SK-N-SH (cell line): ENCODE results near the gene DNAL4.

Source experiments
- CHD2 ChIP-seq: fragments of 150-350 bp; IDR thresholded peaks from 2 replicates; pipeline ENCODE4 v1.6.1; 2018; ENCODE audit warnings: low read length; ENCODE audit not compliant: partially characterized antibody
- ELF1 ChIP-seq: IDR thresholded peaks from 2 replicates; pipeline ENCODE4 v1.4.0; 2012
- FOXJ3 ChIP-seq: sonication (generic); formaldehyde crosslinking; IDR thresholded peaks from 2 replicates; pipeline ENCODE4 v1.5.1; 2020; ENCODE audit warnings: mild to moderate bottlenecking, missing genetic modification reagents
- JUND ChIP-seq: IDR thresholded peaks from 2 replicates; pipeline ENCODE4 v1.4.0; 2012
- MAX ChIP-seq: IDR thresholded peaks from 2 replicates; pipeline ENCODE4 v1.4.0; 2012; ENCODE audit warnings: low read depth
- POLR2AphosphoS5 ChIP-seq: IDR thresholded peaks from 2 replicates; pipeline ENCODE4 v1.6.1; 2012; ENCODE audit warnings: low read depth, low read length
- RAD21 ChIP-seq: IDR thresholded peaks from 2 replicates; pipeline ENCODE4 v1.6.1; 2012; ENCODE audit warnings: mild to moderate bottlenecking, low read length
- SIN3A ChIP-seq: IDR thresholded peaks from 2 replicates; pipeline ENCODE4 v1.6.1; 2012; ENCODE audit warnings: low read depth, mild to moderate bottlenecking, low read length, moderate library complexity, borderline replicate concordance
- TAF1 ChIP-seq: IDR thresholded peaks from 2 replicates; pipeline ENCODE4 v1.6.1; 2012; ENCODE audit warnings: low read depth, mild to moderate bottlenecking, low read length, moderate library complexity, borderline replicate concordance
- YY1 ChIP-seq: IDR thresholded peaks from 2 replicates; pipeline ENCODE4 v1.4.0; 2012; ENCODE audit warnings: low read depth, mild to moderate bottlenecking
- TF ChIP-seq, protein P1 (sequence below): fragments of 200-600 bp; sonication (generic); IDR thresholded peaks from 2 replicates; pipeline ENCODE4 v1.6.1; 2017; ENCODE audit warnings: antibody characterized with exemption, mild to moderate bottlenecking, moderate library complexity
- TF ChIP-seq, protein P2 (sequence below): IDR thresholded peaks from 2 replicates; pipeline ENCODE4 v1.4.0; 2012; ENCODE audit warnings: low read depth, borderline replicate concordance
- TF ChIP-seq, protein P3 (sequence below): IDR thresholded peaks from 2 replicates; pipeline ENCODE4 v1.4.0; 2012; ENCODE audit warnings: low read depth, borderline replicate concordance

GRCh38 chr22:38784035-38784434, 9.9 kb downstream of the DNAL4 start:
- TF ChIP-seq, protein P1, sequence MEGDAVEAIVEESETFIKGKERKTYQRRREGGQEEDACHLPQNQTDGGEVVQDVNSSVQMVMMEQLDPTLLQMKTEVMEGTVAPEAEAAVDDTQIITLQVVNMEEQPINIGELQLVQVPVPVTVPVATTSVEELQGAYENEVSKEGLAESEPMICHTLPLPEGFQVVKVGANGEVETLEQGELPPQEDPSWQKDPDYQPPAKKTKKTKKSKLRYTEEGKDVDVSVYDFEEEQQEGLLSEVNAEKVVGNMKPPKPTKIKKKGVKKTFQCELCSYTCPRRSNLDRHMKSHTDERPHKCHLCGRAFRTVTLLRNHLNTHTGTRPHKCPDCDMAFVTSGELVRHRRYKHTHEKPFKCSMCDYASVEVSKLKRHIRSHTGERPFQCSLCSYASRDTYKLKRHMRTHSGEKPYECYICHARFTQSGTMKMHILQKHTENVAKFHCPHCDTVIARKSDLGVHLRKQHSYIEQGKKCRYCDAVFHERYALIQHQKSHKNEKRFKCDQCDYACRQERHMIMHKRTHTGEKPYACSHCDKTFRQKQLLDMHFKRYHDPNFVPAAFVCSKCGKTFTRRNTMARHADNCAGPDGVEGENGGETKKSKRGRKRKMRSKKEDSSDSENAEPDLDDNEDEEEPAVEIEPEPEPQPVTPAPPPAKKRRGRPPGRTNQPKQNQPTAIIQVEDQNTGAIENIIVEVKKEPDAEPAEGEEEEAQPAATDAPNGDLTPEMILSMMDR, result no peak
- no peak for TF ChIP-seq SIN3A
- TF ChIP-seq, protein P2, sequence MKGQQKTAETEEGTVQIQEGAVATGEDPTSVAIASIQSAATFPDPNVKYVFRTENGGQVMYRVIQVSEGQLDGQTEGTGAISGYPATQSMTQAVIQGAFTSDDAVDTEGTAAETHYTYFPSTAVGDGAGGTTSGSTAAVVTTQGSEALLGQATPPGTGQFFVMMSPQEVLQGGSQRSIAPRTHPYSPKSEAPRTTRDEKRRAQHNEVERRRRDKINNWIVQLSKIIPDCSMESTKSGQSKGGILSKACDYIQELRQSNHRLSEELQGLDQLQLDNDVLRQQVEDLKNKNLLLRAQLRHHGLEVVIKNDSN, result no peak
- no peak for TF ChIP-seq TAF1
- TF ChIP-seq RAD21, result no peak
- TF ChIP-seq POLR2AphosphoS5, result no peak
- no peak for TF ChIP-seq JUND
- TF ChIP-seq FOXJ3, result no peak
- no peak for TF ChIP-seq CHD2
- TF ChIP-seq MAX, result no peak
- TF ChIP-seq ELF1, result no peak
- TF ChIP-seq, protein P3, sequence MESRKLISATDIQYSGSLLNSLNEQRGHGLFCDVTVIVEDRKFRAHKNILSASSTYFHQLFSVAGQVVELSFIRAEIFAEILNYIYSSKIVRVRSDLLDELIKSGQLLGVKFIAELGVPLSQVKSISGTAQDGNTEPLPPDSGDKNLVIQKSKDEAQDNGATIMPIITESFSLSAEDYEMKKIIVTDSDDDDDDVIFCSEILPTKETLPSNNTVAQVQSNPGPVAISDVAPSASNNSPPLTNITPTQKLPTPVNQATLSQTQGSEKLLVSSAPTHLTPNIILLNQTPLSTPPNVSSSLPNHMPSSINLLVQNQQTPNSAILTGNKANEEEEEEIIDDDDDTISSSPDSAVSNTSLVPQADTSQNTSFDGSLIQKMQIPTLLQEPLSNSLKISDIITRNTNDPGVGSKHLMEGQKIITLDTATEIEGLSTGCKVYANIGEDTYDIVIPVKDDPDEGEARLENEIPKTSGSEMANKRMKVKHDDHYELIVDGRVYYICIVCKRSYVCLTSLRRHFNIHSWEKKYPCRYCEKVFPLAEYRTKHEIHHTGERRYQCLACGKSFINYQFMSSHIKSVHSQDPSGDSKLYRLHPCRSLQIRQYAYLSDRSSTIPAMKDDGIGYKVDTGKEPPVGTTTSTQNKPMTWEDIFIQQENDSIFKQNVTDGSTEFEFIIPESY, result no peak
- no peak for TF ChIP-seq YY1
